Calu3 (cell line): ENCODE results near the gene TMEM179B. TPM values are rescaled to one million over a fixed set of nuclear protein-coding genes. Genes with fewer than 3 reads are reported as not detected.

ENCODE experiments used
- BruUV-seq: library from RNA; stranded (reverse); fragments of 400-500 nt; replicated peaks from 2 replicates; lab custom pipeline; 2021; lab: Mats Ljungman, UMichigan
- CTCF ChIA-PET: fragments of 300-600 bp; sonication (Branson Sonifier 250); formaldehyde crosslinking; loops from one replicate; lab custom pipeline; 2022; ENCODE audit warnings: antibody characterized with exemption; lab: Charles Lee
- DNase-seq: peaks from one replicate; pipeline ENCODE4 v3.0.0; 2022
- H3K27ac Mint-ChIP-seq: one replicate; pipeline ENCODE4 v1.8.0; 2022; ENCODE audit warnings: mixed read lengths; ENCODE audit not compliant: unreplicated experiment
- H3K27me3 Mint-ChIP-seq: one replicate; pipeline ENCODE4 v1.8.0; 2022; ENCODE audit warnings: mixed read lengths; ENCODE audit not compliant: unreplicated experiment
- H3K36me3 Mint-ChIP-seq: one replicate; pipeline ENCODE4 v1.8.0; 2022; ENCODE audit warnings: mild to moderate bottlenecking, moderate library complexity, mixed read lengths; ENCODE audit not compliant: insufficient read depth, unreplicated experiment
- H3K4me1 Mint-ChIP-seq: one replicate; pipeline ENCODE4 v1.8.0; 2022; ENCODE audit warnings: mild to moderate bottlenecking, low read depth, mixed read lengths; ENCODE audit not compliant: unreplicated experiment
- H3K4me3 Mint-ChIP-seq: one replicate; pipeline ENCODE4 v1.8.0; 2022; ENCODE audit warnings: mild to moderate bottlenecking, low read depth, moderate library complexity, mixed read lengths; ENCODE audit not compliant: unreplicated experiment
- H3K9me3 Mint-ChIP-seq: one replicate; pipeline ENCODE4 v1.8.0; 2022; ENCODE audit warnings: low read depth, mixed read lengths; ENCODE audit not compliant: unreplicated experiment
- CTCF ChIP-seq: fragments of 200-600 bp; IDR thresholded peaks from one replicate; pipeline ENCODE4 v1.8.0; 2022; ENCODE audit warnings: antibody characterized with exemption; ENCODE audit not compliant: unreplicated experiment
- intact Hi-C: fragments of 100-400 bp; cut with micrococcal nuclease; formaldehyde crosslinking; loops from one replicate; pipeline ENCODE4 v1.10.0; 2022; ENCODE audit not compliant: unreplicated experiment
- total RNA-seq: library from RNA; stranded (reverse); gene quantifications from 2 replicates; pipeline ENCODE4 v1.2.3, GENCODE V29; 2022

TMEM179B gene
- total RNA-seq, 1 experiment from 2014 or later = 65.6 TPM

GRCh38 chr11:62799486-62799885, 12.3 kb downstream of the TMEM179B start:
- TF ChIP-seq CTCF = no peak
- Mint-ChIP-seq H3K4me3 (no peak overlapping the region), H3K36me3 (peaks cover 72% of the 10 kb centered on the region), H3K27me3 (no peaks in the 10 kb centered on the region), H3K9me3 (no peaks in the 10 kb centered on the region), H3K4me1 (no peaks in the 10 kb centered on the region), H3K27ac (no peak overlapping the region)
- CTCF ChIA-PET = no interaction called here
- intact Hi-C loops = no loop called here
- DNase-seq = no peak
- no TSS peak for BruUV-seq

GRCh38 chr11:62801071-62801470, 13.9 kb downstream of the TMEM179B start:
- BruUV-seq = no TSS peak
- Mint-ChIP-seq H3K36me3 (peaks cover 75% of the 10 kb centered on the region), H3K4me3 (no peak overlapping the region)

GRCh38 chr11:62804310-62805075, 17.3 kb downstream of the TMEM179B start:
- H3K4me3 Mint-ChIP-seq = peak overlapping the region; percentile 92
- H3K27ac Mint-ChIP-seq = peak overlapping the region; percentile 98
- CTCF ChIA-PET = no interaction called here
- no peaks in the 10 kb centered on the region for H3K9me3 Mint-ChIP-seq
- no peak for TF ChIP-seq CTCF
- H3K27me3 Mint-ChIP-seq = no peaks in the 10 kb centered on the region
- BruUV-seq = TSS peak; percentile 67
- intact Hi-C loops = no loop called here
- peaks cover 67% of the 10 kb centered on the region for H3K36me3 Mint-ChIP-seq
- no peak for DNase-seq
- peaks cover 9% of the 10 kb centered on the region for H3K4me1 Mint-ChIP-seq

More at GRCh38 chr11:62801071-62801470, 13.9 kb downstream of the TMEM179B start:
- CTCF ChIA-PET = interaction anchor here (0.6 kb wide), 1 partner anchor 1126 kb away, joined by 5 read pairs; no protein-coding TSS in a partner anchor
- no peak overlapping the region for H3K27ac Mint-ChIP-seq
- peaks cover 2% of the 10 kb centered on the region for H3K4me1 Mint-ChIP-seq
- intact Hi-C loops = no loop called here
- no peaks in the 10 kb centered on the region for H3K27me3 Mint-ChIP-seq
- TF ChIP-seq CTCF = no peak
- DNase-seq = no peak
- no peaks in the 10 kb centered on the region for H3K9me3 Mint-ChIP-seq

DNA sequence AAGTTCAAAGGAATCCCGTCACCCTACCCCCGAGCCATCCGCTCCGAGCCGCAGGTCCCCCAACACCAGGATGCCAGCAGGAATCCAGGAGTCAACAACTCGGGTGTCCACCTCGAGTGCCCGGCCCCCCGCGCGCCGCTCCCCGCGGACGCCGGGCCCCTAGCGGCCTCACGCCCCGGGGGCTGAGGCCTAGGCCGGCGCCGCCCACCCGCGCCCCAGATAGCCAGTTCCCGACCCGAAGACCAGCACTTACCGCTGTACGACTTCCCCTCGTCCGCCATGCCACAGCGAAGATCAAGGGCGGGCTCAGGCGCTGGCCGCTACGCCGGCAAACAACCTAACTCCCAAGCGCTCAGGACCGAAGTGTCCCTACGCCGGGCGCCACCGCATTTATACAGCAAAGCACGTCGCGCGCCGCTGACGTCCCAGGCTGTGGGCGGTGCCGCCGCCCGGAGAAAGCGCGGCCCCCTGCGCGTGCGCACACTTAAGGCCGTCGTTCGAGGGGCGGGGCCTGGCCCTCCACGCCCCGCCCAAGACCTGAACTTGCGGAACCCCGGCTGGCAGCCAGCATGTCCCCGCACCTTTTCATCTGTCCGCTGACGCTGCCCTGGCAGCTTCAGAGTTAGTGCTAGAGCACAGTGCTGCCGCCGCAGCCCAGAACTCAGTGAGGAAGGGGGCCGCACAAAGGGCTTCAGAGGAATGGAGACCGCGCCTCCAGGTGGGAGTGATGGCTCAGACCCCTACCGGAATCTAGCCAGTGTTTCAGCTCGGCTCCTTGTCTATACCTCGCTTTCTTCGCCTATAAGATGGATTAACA, 18.1 kb downstream of the TMEM179B start, which contains the start of gene NXF1:
TSS of gene NXF1 (minus strand) at position 365 of the 817 bp plus-strand sequence. CDS start at position 281, 84 bp downstream.
- Mint-ChIP-seq H3K9me3 (no peaks in the 10 kb centered on the region), H3K27ac (peak within 1 kb of the TSS; percentile 98), H3K4me1 (peaks cover 9% of the 10 kb centered on the region), H3K4me3 (peak within 1 kb of the TSS; percentile 92), H3K36me3 (peaks cover 59% of the 10 kb centered on the region), H3K27me3 (no peaks in the 10 kb centered on the region)
- peak; percentile 95 for DNase-seq
- CTCF ChIA-PET = interaction anchor here (0.5 to 0.8 kb wide), 4 partner anchors 14 to 870 kb away, joined by 3 to 4 read pairs (median 3); no protein-coding TSS in a partner anchor
- BruUV-seq = no TSS peak
- intact Hi-C loops = no loop called here
- no peak for TF ChIP-seq CTCF
